SK-N-SH (cell line): ENCODE measurements around the gene PLD6. TPM values are rescaled to one million over a fixed set of nuclear protein-coding genes. Genes with fewer than 3 reads are reported as not detected.
A peak's percentile ranks its signal among the peaks of the same experiment; 100 is the strongest.

ENCODE experiments used
- CTCF ChIA-PET: fragments of 300-600, 350-600 bp; formaldehyde crosslinking; extraction: SDS; loops from one replicate; lab custom pipeline; 2021; lab: Yijun Ruan, JAX
- POLR2A ChIA-PET: fragments of 350-600 bp; sonication (Branson Sonifier 250); formaldehyde crosslinking; extraction: SDS; loops from one replicate; lab custom pipeline; 2020; ENCODE audit warnings: antibody characterized with exemption, inconsistent platforms; lab: Yijun Ruan, JAX
- DNase-seq: peaks from one replicate; pipeline ENCODE4 v3.0.0; 2012
- H2AFZ ChIP-seq: fragments of 200-600 bp; sonication (generic); 2 replicates; pipeline ENCODE4 v1.8.1; 2016; ENCODE audit warnings: antibody characterized with exemption, mild to moderate bottlenecking, low read depth
- H3F3A ChIP-seq: fragments of 200-600 bp; sonication (generic); replicated peaks from 2 replicates; pipeline ENCODE3; 2016; ENCODE audit warnings: antibody characterized with exemption, mild to moderate bottlenecking; ENCODE audit not compliant: insufficient read depth
- H3K27ac ChIP-seq, 2 experiments: fragments of 200-500 bp in 1 of 2; fragments of 200-600 bp in 1 of 2; sonication (Bioruptor generic) in 1 of 2; sonication (generic), shearing (Covaris generic) in 1 of 2; 2 replicates each; pipeline versions ENCODE4 v1.5.1 to v1.6.1; 2014 to 2016; ENCODE audit warnings: low read depth in 2 of 2, inconsistent platforms in 1 of 2, low read length in 1 of 2, mild to moderate bottlenecking in 1 of 2, mixed read lengths in 1 of 2
- H3K27me3 ChIP-seq: fragments of 200-600 bp; sonication (generic), shearing (Covaris generic); 2 replicates; pipeline ENCODE4 v1.6.1; 2016; ENCODE audit warnings: mixed run types; ENCODE audit not compliant: insufficient read depth
- H3K36me3 ChIP-seq, 2 experiments: fragments of 200-500 bp in 1 of 2; fragments of 200-600 bp in 1 of 2; sonication (Bioruptor generic) in 1 of 2; sonication (generic) in 1 of 2; replicated peaks in 1 of 2; 2 replicates each; pipeline versions ENCODE3 to v1.5.1; 2014 to 2016; ENCODE audit warnings: low read length in 1 of 2, mild to moderate bottlenecking in 1 of 2; ENCODE audit not compliant: insufficient read depth in 2 of 2, control insufficient read depth in 1 of 2
- H3K4me1 ChIP-seq, 2 experiments: fragments of 200-500 bp in 1 of 2; fragments of 200-600 bp in 1 of 2; sonication (Bioruptor generic) in 1 of 2; sonication (generic), shearing (Covaris generic) in 1 of 2; 2 replicates each; pipeline versions ENCODE4 v1.5.1 to v1.6.1; 2014 to 2016; ENCODE audit warnings: low read depth in 1 of 2, low read length in 1 of 2, mixed run types in 1 of 2; ENCODE audit not compliant: insufficient read depth in 2 of 2, control insufficient read depth in 1 of 2
- H3K4me2 ChIP-seq: fragments of 200-600 bp; sonication (generic), shearing (Covaris generic); 2 replicates; pipeline ENCODE4 v1.6.1; 2017; ENCODE audit warnings: mixed run types
- H3K4me3 ChIP-seq, 2 experiments: fragments of 200-500 bp in 1 of 2; fragments of 200-600 bp in 1 of 2; sonication (Bioruptor generic) in 1 of 2; sonication (generic), shearing (Covaris generic) in 1 of 2; 2 replicates each; pipeline versions ENCODE4 v1.5.1 to v1.8.1; 2014 to 2016; ENCODE audit warnings: low read depth in 2 of 2, inconsistent platforms in 1 of 2, low read length in 1 of 2, mild to moderate bottlenecking in 1 of 2, mixed read lengths in 1 of 2, moderate library complexity in 1 of 2
- H3K79me2 ChIP-seq: fragments of 200-600 bp; sonication (generic); 2 replicates; pipeline ENCODE4 v1.8.1; 2017; ENCODE audit warnings: mild to moderate bottlenecking; ENCODE audit not compliant: insufficient read depth
- H3K9ac ChIP-seq: fragments of 200-600 bp; sonication (generic); 2 replicates; pipeline ENCODE4 v1.6.1; 2017; ENCODE audit warnings: mixed run types
- H3K9me2 ChIP-seq: fragments of 200-600 bp; sonication (generic); 2 replicates; pipeline ENCODE4 v1.6.1; 2017; ENCODE audit warnings: mixed run types
- H3K9me3 ChIP-seq: fragments of 200-600 bp; sonication (generic); 2 replicates; pipeline ENCODE4 v1.6.1; 2017; ENCODE audit warnings: mixed run types, mild to moderate bottlenecking, moderate library complexity
- H4K20me1 ChIP-seq: fragments of 200-600 bp; sonication (generic); 2 replicates; pipeline ENCODE4 v1.6.1; 2017; ENCODE audit warnings: mild to moderate bottlenecking, mixed run types; ENCODE audit not compliant: insufficient read depth
- CHD2 ChIP-seq: fragments of 150-350 bp; IDR thresholded peaks from 2 replicates; pipeline ENCODE4 v1.6.1; 2018; ENCODE audit warnings: low read length; ENCODE audit not compliant: partially characterized antibody
- CTCF ChIP-seq: fragments of 200-600 bp; sonication (generic); IDR thresholded peaks from 2 replicates; pipeline ENCODE4 v1.6.1; 2017; ENCODE audit warnings: antibody characterized with exemption, mild to moderate bottlenecking, moderate library complexity
- FOSL2 ChIP-seq: IDR thresholded peaks from 2 replicates; pipeline ENCODE4 v1.4.0; 2012; ENCODE audit warnings: low read depth, mild to moderate bottlenecking, moderate library complexity, borderline replicate concordance
- IRF3 ChIP-seq: fragments of 150-350 bp; IDR thresholded peaks from 2 replicates; pipeline ENCODE4 v1.6.1; 2016; ENCODE audit warnings: mild to moderate bottlenecking, low read depth, low read length
- JUND ChIP-seq: IDR thresholded peaks from 2 replicates; pipeline ENCODE4 v1.4.0; 2012
- MAX ChIP-seq: IDR thresholded peaks from 2 replicates; pipeline ENCODE4 v1.4.0; 2012; ENCODE audit warnings: low read depth
- MEF2A ChIP-seq: IDR thresholded peaks from 2 replicates; pipeline ENCODE4 v1.4.0; 2012; ENCODE audit warnings: low read depth, borderline replicate concordance
- MXI1 ChIP-seq: IDR thresholded peaks from 2 replicates; pipeline ENCODE4 v1.6.1; 2012; ENCODE audit warnings: mild to moderate bottlenecking, low read depth, low read length, improper control_type of control experiment
- RAD21 ChIP-seq: IDR thresholded peaks from 2 replicates; pipeline ENCODE4 v1.6.1; 2012; ENCODE audit warnings: mild to moderate bottlenecking, low read length
- RFX5 ChIP-seq: IDR thresholded peaks from 2 replicates; pipeline ENCODE4 v1.6.1; 2012; ENCODE audit warnings: mild to moderate bottlenecking, improper control_type of control experiment, low read length
- SMC3 ChIP-seq: IDR thresholded peaks from 2 replicates; pipeline ENCODE4 v1.6.1; 2012; ENCODE audit warnings: low read depth, low read length, improper control_type of control experiment
- TAF1 ChIP-seq: IDR thresholded peaks from 2 replicates; pipeline ENCODE4 v1.6.1; 2012; ENCODE audit warnings: low read depth, mild to moderate bottlenecking, low read length, moderate library complexity, borderline replicate concordance
- TCF12 ChIP-seq: IDR thresholded peaks from 2 replicates; pipeline ENCODE4 v1.4.0; 2012
- TEAD4 ChIP-seq: IDR thresholded peaks from 2 replicates; pipeline ENCODE4 v1.4.0; 2012; ENCODE audit warnings: mild to moderate bottlenecking, borderline replicate concordance; ENCODE audit not compliant: insufficient read depth
- YY1 ChIP-seq: IDR thresholded peaks from 2 replicates; pipeline ENCODE4 v1.4.0; 2012; ENCODE audit warnings: low read depth, mild to moderate bottlenecking
- WGBS: methylation state at CpG from one replicate; pipeline ENCODE4 v1.1.6; 2017; ENCODE audit warnings: low lambda C conversion rate; 5-methylcytosine and 5-hydroxymethylcytosine counted together
- polyA plus RNA-seq, 3 experiments: library from polyadenylated mRNA; depleted of rRNA; stranded (reverse); fragments of >200 nt; gene quantifications; 2 replicates each; pipeline ENCODE4 v1.2.3, GENCODE V29; 2012

PLD6 gene
- polyA plus RNA-seq, 1 of the 3 experiments (the other 2 are of a cell fraction) = 3.7 TPM

- Histone ChIP-seq H3K4me1 (peaks cover 5 to 41% of the 10 kb centered on the region in 2 experiments; a peak in 3 of 4 replicates), H3K9me3 (no peaks in the 10 kb centered on the region), H2AFZ (no peak overlapping the region), H3K4me3 (no peak overlapping the region), H3K79me2 (peaks cover 7% of the 10 kb centered on the region; the same call in 1 of the 2 replicates), H3K27me3 (no peaks in the 10 kb centered on the region), H3K9ac (no peak overlapping the region), H3K36me3 (peaks cover 39 to 52% of the 10 kb centered on the region in 2 experiments), H4K20me1 (no peaks in the 10 kb centered on the region; the same call in 1 of the 2 replicates), H3F3A (peaks cover 47% of the 10 kb centered on the region), H3K9me2 (no peaks in the 10 kb centered on the region), H3K27ac (no peak overlapping the region), H3K4me2 (no peak overlapping the region)
- no peak for DNase-seq
- ChIA-PET POLR2A (no interaction called here), CTCF (interaction anchor here (0.6 kb wide), 1 partner anchor 12 kb away, joined by 3 read pairs; no protein-coding TSS in a partner anchor)
- no peak for TF ChIP-seq MEF2A
- TF ChIP-seq CHD2 = no peak
- no peak for TF ChIP-seq MXI1
- no peak for TF ChIP-seq RFX5
- no peak for TF ChIP-seq CTCF
- TF ChIP-seq IRF3 = no peak
- no peak for TF ChIP-seq TEAD4
- no peak for TF ChIP-seq SMC3
- TF ChIP-seq RAD21 = no peak
- no peak for TF ChIP-seq TCF12
- no peak for TF ChIP-seq MAX
- no peak for TF ChIP-seq FOSL2
- 95% methylated on average over 5 of the region's 7 CpGs for WGBS
These were observed 52.4 kb downstream of the PLD6 start for GRCh38 chr17:17153709-17154108.

- Histone ChIP-seq H3K27me3 (no peaks in the 10 kb centered on the region), H3K27ac (peak overlapping the region in 1 of 2 experiments; percentile 93; a peak in 2 of 4 replicates), H3K4me2 (peak overlapping the region; percentile 36; the same call in 1 of the 2 replicates), H3F3A (peaks cover 51% of the 10 kb centered on the region)
- CTCF ChIA-PET = interaction anchor here (0.6 to 1.1 kb wide), 3 partner anchors 10 to 161 kb away, joined by 3 to 4 read pairs (median 3); no protein-coding TSS in a partner anchor
- TF ChIP-seq MXI1 = no peak
- no peak for TF ChIP-seq TCF12
- TF ChIP-seq JUND = no peak
- no peak for TF ChIP-seq YY1
- no peak for TF ChIP-seq TAF1
- TF ChIP-seq, all 33 proteins: peak for 0
- Histone ChIP-seq H3K36me3 (peaks cover 39 to 54% of the 10 kb centered on the region in 2 experiments), H3K9me3 (no peaks in the 10 kb centered on the region), H4K20me1 (no peaks in the 10 kb centered on the region; the same call in 1 of the 2 replicates), H3K9ac (no peak overlapping the region), H3K4me1 (peaks cover 5 to 41% of the 10 kb centered on the region in 2 experiments; a peak in 3 of 4 replicates), H3K4me3 (no peak overlapping the region), H3K79me2 (peaks cover 7% of the 10 kb centered on the region; the same call in 1 of the 2 replicates), H3K9me2 (no peaks in the 10 kb centered on the region), H2AFZ (no peak overlapping the region)
- POLR2A ChIA-PET = no interaction called here
- no peak for DNase-seq
- 94% methylated on average over 3 of the region's 9 CpGs for WGBS
These were observed 53.1 kb downstream of the PLD6 start for GRCh38 chr17:17153071-17153470.
